Prostate gland (tissue), 2 donors: ENCODE measurements around the gene MED22.

ENCODE experiments used
- CTCF ChIP-seq, 4 experiments: fragments of 200-600 bp in 2 of 4; fragments of 450-650 bp in 2 of 4; sonication (generic) in 2 of 4; IDR thresholded peaks; 1 replicate in 3 of 4; 2 replicates in 1 of 4; pipeline ENCODE4 v1.5.1; 2016 to 2019; ENCODE audit warnings: antibody characterized with exemption in 4 of 4, mild to moderate bottlenecking in 2 of 4, moderate library complexity in 2 of 4
- POLR2AphosphoS5 ChIP-seq: sonication (generic); formaldehyde crosslinking; IDR thresholded peaks from one replicate; pipeline ENCODE4 v1.6.1; 2017; ENCODE audit warnings: antibody characterized with exemption

DNA sequence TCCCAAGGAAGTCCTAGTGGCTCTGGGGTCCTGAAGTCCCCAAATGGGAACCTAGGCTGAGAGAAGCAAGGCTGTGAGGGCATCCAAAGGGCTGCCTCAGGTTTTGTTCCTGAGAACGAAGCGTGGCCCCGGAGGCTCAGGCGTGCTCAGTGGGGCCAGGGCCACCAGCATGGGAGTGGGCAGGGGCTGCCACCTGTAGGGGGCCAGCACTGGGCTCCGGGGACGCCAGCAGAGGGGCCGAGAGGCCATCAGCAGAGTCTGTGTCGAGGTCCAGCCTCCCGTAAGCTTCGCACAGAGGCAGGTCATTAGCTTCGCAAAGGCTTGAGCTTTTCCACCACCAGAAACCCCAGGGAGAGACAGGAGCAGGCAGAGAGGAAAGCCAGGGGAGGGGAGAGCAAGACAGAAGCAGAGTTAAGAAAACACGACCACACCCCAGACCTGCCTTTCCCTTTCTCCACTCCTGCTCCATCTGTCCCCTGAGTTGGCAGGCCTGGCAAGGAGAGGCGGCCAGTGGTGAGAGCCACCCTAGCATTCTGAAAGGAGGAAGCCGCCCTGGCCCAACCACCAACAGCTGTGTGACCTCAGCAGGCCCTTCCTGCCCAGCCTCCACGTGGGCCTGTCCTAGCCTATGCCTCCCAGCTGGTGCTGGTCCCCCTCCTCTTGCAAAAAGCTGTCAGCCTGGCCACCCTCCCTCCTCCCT, 6.4 kb downstream of the MED22 start:
- TF ChIP-seq CTCF (IDR thresholded peaks at IDR 0.05), result no peak
- TF ChIP-seq POLR2AphosphoS5, result no peak
